ENCODE results near the gene PIP4K2A. TPM values are rescaled to one million over a fixed set of nuclear protein-coding genes. Genes with fewer than 3 reads are reported as not detected.

PIP4K2A gene
- total and polyA plus RNA-seq, 9 donors = 4.3 to 85.6 (median 18.4) TPM

GRCh38 chr10:22612318-22612717 lies 102.1 kb downstream of the PIP4K2A start:
- H3K4me3 ChIP-seq = no peak overlapping the region
- 93 to 95% (median 94%) methylated on average over 9 to 10 of the region's 10 CpGs for WGBS, 3 donors
- H3K27me3 ChIP-seq = no peaks in the 10 kb centered on the region
- intact Hi-C loops (cut with DNase I) = no loop called here
- H3K9me3 ChIP-seq = no peaks in the 10 kb centered on the region
- H3K27ac ChIP-seq = no peak overlapping the region
- DNase-seq = no peak
- no peak for TF ChIP-seq EP300 (IDR thresholded peaks at IDR 0.05)
- TF ChIP-seq, protein P1, sequence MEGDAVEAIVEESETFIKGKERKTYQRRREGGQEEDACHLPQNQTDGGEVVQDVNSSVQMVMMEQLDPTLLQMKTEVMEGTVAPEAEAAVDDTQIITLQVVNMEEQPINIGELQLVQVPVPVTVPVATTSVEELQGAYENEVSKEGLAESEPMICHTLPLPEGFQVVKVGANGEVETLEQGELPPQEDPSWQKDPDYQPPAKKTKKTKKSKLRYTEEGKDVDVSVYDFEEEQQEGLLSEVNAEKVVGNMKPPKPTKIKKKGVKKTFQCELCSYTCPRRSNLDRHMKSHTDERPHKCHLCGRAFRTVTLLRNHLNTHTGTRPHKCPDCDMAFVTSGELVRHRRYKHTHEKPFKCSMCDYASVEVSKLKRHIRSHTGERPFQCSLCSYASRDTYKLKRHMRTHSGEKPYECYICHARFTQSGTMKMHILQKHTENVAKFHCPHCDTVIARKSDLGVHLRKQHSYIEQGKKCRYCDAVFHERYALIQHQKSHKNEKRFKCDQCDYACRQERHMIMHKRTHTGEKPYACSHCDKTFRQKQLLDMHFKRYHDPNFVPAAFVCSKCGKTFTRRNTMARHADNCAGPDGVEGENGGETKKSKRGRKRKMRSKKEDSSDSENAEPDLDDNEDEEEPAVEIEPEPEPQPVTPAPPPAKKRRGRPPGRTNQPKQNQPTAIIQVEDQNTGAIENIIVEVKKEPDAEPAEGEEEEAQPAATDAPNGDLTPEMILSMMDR (IDR thresholded peaks at IDR 0.05) = no peak
- H3K36me3 ChIP-seq = no peaks in the 10 kb centered on the region
- no peaks in the 10 kb centered on the region for H3K4me1 ChIP-seq (ENCODE audit: insufficient read depth)

DNA sequence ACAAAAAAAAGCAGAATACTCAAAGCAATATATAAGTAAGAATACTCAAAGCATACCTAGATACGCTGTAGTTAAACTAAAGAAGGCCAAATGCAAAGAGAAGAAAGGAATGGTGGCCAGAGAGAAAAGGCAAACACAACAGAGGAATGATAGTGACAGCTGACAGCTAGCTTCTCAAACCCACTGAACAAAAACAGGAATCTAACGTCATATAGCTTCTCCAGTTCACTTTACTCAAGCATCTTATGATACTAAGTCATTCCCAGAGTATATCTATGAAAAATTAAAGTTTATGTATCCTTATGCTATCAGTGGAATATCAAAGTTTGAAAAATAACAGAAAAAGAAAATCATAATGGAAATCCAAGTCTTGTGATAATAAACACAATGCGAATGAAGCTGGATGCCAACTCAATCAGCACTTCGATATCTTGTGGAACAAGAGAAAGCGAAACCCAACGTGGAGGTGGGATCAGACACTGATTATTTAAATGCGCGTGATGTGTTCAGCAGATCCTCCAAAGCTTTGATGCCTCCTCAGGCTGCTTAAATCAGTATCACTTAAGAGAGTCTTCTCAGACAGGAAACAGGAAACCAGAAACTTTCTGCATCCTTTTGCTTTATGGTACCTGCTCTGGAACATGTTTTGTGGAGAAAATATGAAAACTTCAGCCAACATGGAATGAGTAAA lies 102.8 kb downstream of the PIP4K2A start:
- Histone ChIP-seq H3K27ac (no peak overlapping the region), H3K36me3 (no peaks in the 10 kb centered on the region), H3K4me1 (ENCODE audit: insufficient read depth) (no peaks in the 10 kb centered on the region), H3K27me3 (no peaks in the 10 kb centered on the region), H3K4me3 (no peak overlapping the region), H3K9me3 (no peaks in the 10 kb centered on the region)
- no peak for DNase-seq
- intact Hi-C loops (cut with DNase I) = no loop called here
- 94 to 95% (median 95%) methylated on average over 8 of the region's 8 CpGs for WGBS, 3 donors
- TF ChIP-seq POLR2A (IDR thresholded peaks at IDR 0.05) (no peak), EP300 (IDR thresholded peaks at IDR 0.05) (no peak)
- TF ChIP-seq, protein P1 (IDR thresholded peaks at IDR 0.05) = no peak

GRCh38 chr10:22610610-22611009 lies 103.8 kb downstream of the PIP4K2A start:
- 76 to 81% (median 76%) methylated on average over 5 of the region's 5 CpGs for WGBS, 3 donors
- intact Hi-C loops (cut with DNase I) = no loop called here

GRCh38 chr10:22609719-22610465 lies 104.5 kb downstream of the PIP4K2A start:
- intact Hi-C loops (cut with DNase I) = no loop called here
- no peak for DNase-seq
- no peaks in the 10 kb centered on the region for H3K4me1 ChIP-seq (ENCODE audit: insufficient read depth)
- no peaks in the 10 kb centered on the region for H3K36me3 ChIP-seq
- TF ChIP-seq EP300 (IDR thresholded peaks at IDR 0.05) = no peak
- TF ChIP-seq, protein P1 (IDR thresholded peaks at IDR 0.05) = no peak
- no peak for TF ChIP-seq POLR2A (IDR thresholded peaks at IDR 0.05)
- H3K27me3 ChIP-seq = no peaks in the 10 kb centered on the region
- no peak overlapping the region for H3K27ac ChIP-seq
- whole genome bisulfite sequencing, 3 donors = 60 to 80% (median 79%) methylated on average over 6 of the region's 6 CpGs
- no peak overlapping the region for H3K4me3 ChIP-seq
- no peaks in the 10 kb centered on the region for H3K9me3 ChIP-seq

More at GRCh38 chr10:22610610-22611009, 103.8 kb downstream of the PIP4K2A start:
- Histone ChIP-seq H3K4me3 (no peak overlapping the region), H3K27me3 (no peaks in the 10 kb centered on the region), H3K9me3 (no peaks in the 10 kb centered on the region), H3K27ac (no peak overlapping the region), H3K36me3 (no peaks in the 10 kb centered on the region), H3K4me1 (ENCODE audit: insufficient read depth) (no peaks in the 10 kb centered on the region)
- TF ChIP-seq, protein P1 (IDR thresholded peaks at IDR 0.05) = no peak
- TF ChIP-seq EP300 (IDR thresholded peaks at IDR 0.05) (no peak), POLR2A (IDR thresholded peaks at IDR 0.05) (no peak)
- DNase-seq = no peak
